ENCODE results near the gene KCNMA1.

DNA sequence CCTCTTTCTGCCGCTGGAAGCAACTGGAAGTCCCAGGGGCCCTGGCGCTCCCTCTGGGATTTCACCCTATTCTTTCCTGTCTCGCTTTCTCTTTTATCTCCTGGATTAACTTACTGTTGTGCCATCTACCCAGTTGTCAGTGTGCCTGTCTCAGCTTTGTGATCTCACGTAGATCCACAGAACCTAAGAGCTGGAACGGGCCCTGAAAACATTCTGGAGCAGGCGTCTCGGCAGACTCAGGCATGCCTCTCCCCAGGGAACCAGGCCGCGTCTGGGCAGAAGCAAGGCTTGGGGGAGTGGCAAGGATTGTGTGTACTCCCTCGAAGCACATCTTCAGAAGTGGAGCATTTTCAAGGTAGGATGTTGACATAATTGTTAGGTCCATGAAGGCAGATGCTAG is 87.2 kb downstream of the KCNMA1 start:
- TF ChIP-seq, protein P1, sequence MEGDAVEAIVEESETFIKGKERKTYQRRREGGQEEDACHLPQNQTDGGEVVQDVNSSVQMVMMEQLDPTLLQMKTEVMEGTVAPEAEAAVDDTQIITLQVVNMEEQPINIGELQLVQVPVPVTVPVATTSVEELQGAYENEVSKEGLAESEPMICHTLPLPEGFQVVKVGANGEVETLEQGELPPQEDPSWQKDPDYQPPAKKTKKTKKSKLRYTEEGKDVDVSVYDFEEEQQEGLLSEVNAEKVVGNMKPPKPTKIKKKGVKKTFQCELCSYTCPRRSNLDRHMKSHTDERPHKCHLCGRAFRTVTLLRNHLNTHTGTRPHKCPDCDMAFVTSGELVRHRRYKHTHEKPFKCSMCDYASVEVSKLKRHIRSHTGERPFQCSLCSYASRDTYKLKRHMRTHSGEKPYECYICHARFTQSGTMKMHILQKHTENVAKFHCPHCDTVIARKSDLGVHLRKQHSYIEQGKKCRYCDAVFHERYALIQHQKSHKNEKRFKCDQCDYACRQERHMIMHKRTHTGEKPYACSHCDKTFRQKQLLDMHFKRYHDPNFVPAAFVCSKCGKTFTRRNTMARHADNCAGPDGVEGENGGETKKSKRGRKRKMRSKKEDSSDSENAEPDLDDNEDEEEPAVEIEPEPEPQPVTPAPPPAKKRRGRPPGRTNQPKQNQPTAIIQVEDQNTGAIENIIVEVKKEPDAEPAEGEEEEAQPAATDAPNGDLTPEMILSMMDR (IDR thresholded peaks at IDR 0.05) = no peak
- no peak for TF ChIP-seq POLR2A (IDR thresholded peaks at IDR 0.05)
